ENCODE results near the gene SRP54.
"Not testable (repeated sequence)": the region's sequence is repeated elsewhere in the genome, so short reads cannot be mapped to it uniquely, and the experiment has no call there.

SRP54 gene

DNA sequence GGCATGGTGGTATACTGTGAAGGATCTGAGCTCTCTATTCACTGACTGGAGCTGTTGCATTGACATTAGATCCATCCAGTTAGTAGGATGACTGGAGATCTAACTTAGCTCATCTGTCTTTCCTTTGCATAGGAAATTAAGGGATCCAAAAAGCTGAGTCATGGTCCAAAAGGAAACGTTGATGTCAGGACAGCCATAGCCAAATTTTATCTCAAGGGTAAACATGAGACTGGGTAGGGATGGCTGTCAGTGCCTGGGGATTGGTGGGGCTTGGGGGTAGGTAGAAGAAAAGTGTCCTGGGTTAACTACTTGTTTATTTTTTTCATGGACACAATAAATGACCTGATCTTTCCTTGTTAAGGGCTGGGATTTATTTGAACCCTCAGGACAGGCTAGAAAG lies 67.9 kb downstream of the SRP54 start:
- peak; percentile 5 to 40 for DNase-seq

- no peak for DNase-seq
These were observed 69.0 kb downstream of the SRP54 start for GRCh38 chr14:35051796-35052195.

- DNase-seq, result no peak
These were observed 69.8 kb downstream of the SRP54 start for GRCh38 chr14:35052637-35053036.

- DNase-seq, result not testable (repeated sequence)
These were observed 78.5 kb downstream of the SRP54 start for GRCh38 chr14:35061113-35061791.

DNA sequence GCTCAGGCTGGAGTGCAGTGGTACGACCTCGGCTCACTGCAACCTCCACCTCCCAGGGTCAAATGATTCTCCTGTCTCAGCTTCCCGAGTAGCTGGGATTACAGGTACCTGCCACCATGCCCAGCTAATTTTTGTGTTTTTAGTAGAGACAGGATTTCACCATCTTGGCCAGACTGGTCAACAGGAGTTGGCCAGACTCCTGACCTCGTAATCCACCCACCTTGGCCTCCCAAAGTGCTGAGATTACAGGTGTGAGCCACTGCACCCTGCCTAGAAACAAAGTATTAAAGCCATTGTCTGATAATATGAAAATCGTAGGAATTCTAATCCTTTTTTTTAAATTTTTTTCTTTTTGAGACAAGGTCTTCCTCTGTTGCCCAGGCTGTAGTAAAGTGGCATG lies 82.9 kb downstream of the SRP54 start:
- not testable (repeated sequence) for DNase-seq

GRCh38 chr14:35068238-35069012 lies 85.6 kb downstream of the SRP54 start:
- no peak for DNase-seq

- no peak for DNase-seq
These were observed 89.4 kb downstream of the SRP54 start for GRCh38 chr14:35072226-35072625.

DNA sequence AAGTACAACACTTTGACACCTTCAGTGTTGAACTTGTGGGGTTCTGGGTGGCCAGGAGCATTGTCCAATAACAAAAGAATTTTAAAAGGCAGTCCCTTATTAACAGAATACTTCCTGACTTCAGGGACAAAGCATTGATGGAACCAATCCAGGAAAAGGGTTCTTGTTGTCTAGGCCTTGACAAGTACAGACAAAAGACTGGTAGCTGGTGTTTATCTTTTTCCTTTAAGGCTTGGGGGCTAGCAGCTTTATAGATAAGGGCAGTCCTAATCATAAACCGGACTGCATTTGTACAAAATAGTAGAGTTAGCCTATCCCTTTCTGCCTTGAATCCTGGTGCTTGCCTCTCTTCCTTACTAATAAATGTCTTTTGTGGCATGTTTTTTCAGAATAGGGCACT lies 90.7 kb downstream of the SRP54 start:
- DNase-seq, result no peak

DNA sequence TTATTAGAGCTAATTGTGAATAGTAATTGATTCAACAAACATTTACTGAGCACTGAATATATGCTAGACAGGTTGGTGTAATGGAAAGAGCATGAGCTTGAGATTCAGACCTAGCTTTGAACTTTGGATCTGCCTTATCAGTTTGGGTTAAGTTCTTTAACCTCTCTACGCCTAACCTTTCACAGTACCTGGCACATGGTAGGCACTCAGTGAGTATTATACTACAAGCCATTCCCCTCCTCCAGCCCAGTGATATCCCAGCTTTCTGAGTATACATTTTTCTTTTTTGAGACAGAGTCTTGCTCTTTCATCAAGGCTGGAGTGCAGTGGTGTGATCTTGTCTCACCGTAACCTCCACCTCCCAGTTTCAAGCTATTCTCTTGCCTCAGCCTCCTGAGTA lies 95.3 kb downstream of the SRP54 start:
- DNase-seq, result no peak

All from NCI-H526 (cell line).